RWPE1 (cell line): ENCODE measurements around the gene ACP7.

Experiments
- CTCF ChIA-PET: fragments of 350-600 bp; sonication (Branson Sonifier 250); formaldehyde crosslinking; extraction: SDS; loops from one replicate; lab custom pipeline; 2021; lab: Yijun Ruan, JAX
- POLR2A ChIA-PET: fragments of 400-600 bp; formaldehyde crosslinking; extraction: SDS; loops from one replicate; lab custom pipeline; 2020; ENCODE audit warnings: antibody characterized with exemption; ENCODE audit not compliant: low non-redundant PET; lab: Yijun Ruan, JAX
- DNase-seq: peaks from one replicate; pipeline ENCODE4 v3.0.0; 2012; ENCODE audit warnings: low spot score
- H3K27ac ChIP-seq: fragments of 450-650 bp; 2 replicates; pipeline ENCODE4 v1.5.1; 2017
- CTCF ChIP-seq: fragments of 450-650 bp; conservative IDR thresholded peaks from 2 replicates; pipeline ENCODE4 v1.5.1; 2017; ENCODE audit warnings: low read depth, mild to moderate bottlenecking

ACP7 gene

GRCh38 chr19:39046037-39046821 is 37.9 kb upstream of the ACP7 start:
- ChIA-PET CTCF (interaction anchor here (0.6 kb wide), 3 partner anchors 55 to 873 kb away, joined by 3 to 5 read pairs (median 3); no protein-coding TSS in a partner anchor), POLR2A (no interaction called here)
- DNase-seq: no peak
- H3K27ac ChIP-seq: no peak overlapping the region
- no peak for TF ChIP-seq CTCF

GRCh38 chr19:39047073-39047472 is 37.1 kb upstream of the ACP7 start:
- ChIA-PET CTCF (no interaction called here), POLR2A (no interaction called here)
- no peak for DNase-seq
- no peak for TF ChIP-seq CTCF
- no peak overlapping the region for H3K27ac ChIP-seq

GRCh38 chr19:39052243-39052746 is 31.9 kb upstream of the ACP7 start:
- no peak for DNase-seq
- peak; percentile 90 for TF ChIP-seq CTCF
- ChIA-PET CTCF (interaction anchor here (0.5 to 1.9 kb wide), 23 partner anchors 9 to 935 kb away, joined by 3 to 16 read pairs (median 4); partner anchors contain the start of genes ACP7, FBXO17 and FBXO27), POLR2A (no interaction called here)
- H3K27ac ChIP-seq: no peak overlapping the region

GRCh38 chr19:39052846-39053245 is 31.3 kb upstream of the ACP7 start:
- no peak for TF ChIP-seq CTCF
- no peak for DNase-seq
- CTCF ChIA-PET: interaction anchor here (0.6 to 1.9 kb wide), 14 partner anchors 10 to 257 kb away, joined by 3 to 16 read pairs (median 4); partner anchors contain the start of genes ACP7, FBXO17 and FBXO27
- POLR2A ChIA-PET: no interaction called here
- no peak overlapping the region for H3K27ac ChIP-seq

- no peak for TF ChIP-seq CTCF
- POLR2A ChIA-PET: no interaction called here
- CTCF ChIA-PET: interaction anchor here (1.3 kb wide), 1 partner anchor 92 kb away, joined by 3 read pairs; no protein-coding TSS in a partner anchor
- H3K27ac ChIP-seq: no peak overlapping the region
- DNase-seq: no peak
Measured at GRCh38 chr19:39053276-39054090, 30.7 kb upstream of the ACP7 start.

GRCh38 chr19:39054091-39054470 is 30.1 kb upstream of the ACP7 start:
- H3K27ac ChIP-seq: no peak overlapping the region
- ChIA-PET POLR2A (no interaction called here), CTCF (interaction anchor here (1.3 kb wide), 1 partner anchor 92 kb away, joined by 3 read pairs; no protein-coding TSS in a partner anchor)
- no peak for TF ChIP-seq CTCF
- DNase-seq: no peak
